GM19351 (cell line): Measurements from ENCODE around the gene SLC36A3.
"Not testable (repeated sequence)": the region's sequence is repeated elsewhere in the genome, so short reads cannot be mapped to it uniquely, and the experiment has no call there.

Experiments used
- ATAC-seq: cut with Tn5 transposase; IDR thresholded peaks from one replicate; pipeline ENCODE4 v1.9.1; 2021; ENCODE audit warnings: mild to moderate bottlenecking, moderate library complexity; ENCODE audit not compliant: unreplicated experiment

Gene SLC36A3

DNA sequence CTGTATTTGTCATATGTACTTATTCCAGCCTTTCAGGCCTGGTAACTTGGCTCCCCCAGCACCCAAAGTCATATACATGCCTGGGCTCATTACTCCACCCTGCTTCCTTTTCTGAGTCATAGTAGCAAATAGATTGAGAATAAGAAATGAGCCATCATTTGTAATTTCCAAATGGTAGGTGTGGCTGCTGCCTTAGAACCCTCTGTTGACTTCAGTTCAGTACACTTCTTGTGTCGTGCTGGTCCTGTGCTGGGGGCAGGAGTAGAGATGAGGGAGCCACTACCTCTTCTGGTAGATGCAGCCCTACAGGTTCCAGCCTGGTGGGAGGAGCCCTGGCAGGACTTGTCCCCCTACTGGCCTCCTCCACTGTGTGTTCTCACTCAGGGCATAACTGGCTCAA, 39.5 kb downstream of the SLC36A3 start:
- peak; percentile 62 for ATAC-seq

DNA sequence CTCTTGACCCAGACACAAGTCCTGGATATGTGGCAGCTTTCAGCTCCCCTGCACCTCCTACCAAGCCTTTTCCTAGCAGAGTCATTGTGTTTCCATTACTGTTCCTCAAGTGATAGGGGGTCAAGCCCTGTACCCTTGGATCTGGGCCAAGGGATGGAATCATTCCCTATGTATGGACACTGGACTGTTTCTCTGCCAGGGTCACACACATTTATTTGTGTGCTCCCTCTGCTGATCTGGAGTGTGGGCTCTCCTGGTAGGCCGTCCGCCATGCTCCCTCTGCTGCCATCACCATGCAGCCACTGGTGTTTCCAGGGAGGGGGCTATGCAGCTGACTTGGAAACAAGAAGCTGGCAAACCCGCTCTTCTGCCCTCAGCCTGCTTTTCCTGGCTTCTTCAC, 41.0 kb downstream of the SLC36A3 start:
- no peak for ATAC-seq

DNA sequence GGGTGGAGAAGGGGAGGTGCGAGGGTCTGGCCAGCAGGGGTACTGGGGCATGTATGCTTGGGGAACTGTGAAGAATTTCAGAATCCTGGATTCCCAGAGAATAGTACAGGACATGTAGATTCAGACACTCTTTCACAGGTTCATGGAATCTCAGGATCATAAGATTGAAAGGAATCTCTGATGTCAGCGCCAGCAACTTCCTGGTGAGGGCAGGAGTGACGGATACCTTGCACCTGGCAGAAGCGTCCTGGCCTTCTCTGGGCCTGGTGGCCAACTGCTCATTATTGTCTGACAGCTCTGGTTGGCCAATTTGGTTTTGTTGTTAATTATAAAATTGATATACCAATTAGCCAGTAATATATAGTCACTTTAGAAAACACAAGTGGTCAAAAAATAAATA, 43.6 kb downstream of the SLC36A3 start:
- ATAC-seq, result no peak

DNA sequence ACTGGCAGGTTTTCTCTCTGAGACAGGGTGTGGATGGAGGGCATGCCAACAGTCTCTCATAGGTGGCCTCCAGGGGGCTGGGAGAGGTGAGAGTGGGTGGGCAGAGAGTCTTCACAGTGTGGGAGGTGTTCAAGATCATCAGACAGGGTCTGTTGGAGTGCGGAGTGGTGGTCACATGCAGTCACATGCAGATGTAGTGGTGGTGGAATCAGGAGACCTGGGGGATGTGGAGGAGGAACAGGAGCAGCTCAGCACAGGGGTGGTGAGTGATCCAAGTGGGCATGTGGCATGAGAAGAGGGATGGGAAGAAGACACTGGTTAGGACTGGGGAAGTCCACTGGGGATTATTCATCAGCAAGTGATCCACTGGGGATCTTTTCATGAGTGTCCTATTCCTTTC, 44.8 kb downstream of the SLC36A3 start:
- ATAC-seq, result no peak

DNA sequence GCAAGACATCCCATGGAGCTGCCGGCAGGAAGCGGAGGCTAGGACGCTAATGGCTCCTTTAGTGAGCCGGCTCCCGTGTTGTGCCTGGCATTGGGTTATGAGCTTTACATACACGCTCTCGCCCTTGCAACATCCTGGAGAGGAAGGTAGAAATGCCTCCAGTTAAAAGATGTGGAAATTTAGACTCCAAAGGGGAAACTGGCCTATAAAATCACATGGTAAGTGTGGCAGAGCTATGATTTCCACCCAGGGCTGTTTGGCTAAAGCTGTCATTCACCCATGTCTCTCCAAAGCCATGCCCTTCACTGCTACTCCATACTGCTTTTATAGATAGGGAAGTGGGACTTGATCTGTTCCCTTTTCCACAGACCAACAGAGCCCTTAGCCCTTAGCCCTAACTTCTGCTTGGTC, 45.4 kb downstream of the SLC36A3 start:
- no peak for ATAC-seq

DNA sequence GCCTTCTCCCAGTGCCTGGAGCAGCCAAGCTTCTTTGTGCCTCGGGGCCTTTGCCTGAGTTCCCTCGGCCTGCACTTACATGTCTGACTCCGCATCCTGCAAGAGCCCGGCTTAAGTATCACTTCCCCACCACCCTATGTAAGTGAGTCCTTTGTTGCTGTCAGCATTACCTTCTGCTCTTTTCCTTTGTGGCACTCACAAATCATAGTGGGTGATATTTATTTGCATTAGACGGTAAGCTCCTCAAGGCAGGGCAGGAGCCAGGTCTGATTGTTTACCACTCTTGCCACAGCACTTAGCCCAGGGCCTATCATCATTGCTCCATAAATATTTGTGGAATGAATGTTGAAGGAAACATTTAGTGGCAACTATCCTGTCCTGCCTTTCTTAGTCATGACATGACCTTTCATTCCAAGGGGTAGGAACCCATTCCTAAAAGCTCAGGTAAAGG, 45.8 kb downstream of the SLC36A3 start:
- ATAC-seq, result peak; percentile 38

DNA sequence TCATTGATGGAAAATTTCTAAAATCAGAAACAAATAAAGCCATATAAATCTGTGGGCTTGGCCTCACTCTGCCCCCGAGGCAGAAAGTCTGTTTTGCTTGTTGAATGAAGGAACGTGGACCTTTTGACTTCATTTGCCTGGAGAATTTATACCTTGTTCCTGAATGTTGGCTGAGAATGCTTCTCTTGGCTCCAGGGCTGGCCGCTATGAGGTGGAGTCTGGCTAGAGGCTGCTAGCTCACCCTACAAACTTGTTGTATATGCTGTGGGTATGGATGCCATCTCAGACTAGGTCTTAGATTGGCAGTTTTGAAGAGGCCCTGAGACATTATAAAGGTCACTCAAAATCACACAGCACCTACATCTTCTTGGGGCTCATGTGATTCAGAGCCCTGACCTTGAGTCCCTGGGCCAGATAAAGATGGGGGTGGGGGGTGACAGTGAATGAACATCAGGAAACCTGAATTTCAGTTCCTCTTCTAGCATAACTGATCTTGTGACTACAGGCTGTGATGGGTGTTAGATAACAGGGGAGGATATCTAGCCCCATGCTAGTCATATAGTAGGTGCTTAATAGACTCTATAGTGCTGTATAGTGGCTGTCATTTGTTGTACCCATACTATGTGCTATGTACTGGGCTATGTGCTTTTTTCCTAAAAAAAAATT, 47.8 kb downstream of the SLC36A3 start:
- ATAC-seq, result peak; percentile 48

DNA sequence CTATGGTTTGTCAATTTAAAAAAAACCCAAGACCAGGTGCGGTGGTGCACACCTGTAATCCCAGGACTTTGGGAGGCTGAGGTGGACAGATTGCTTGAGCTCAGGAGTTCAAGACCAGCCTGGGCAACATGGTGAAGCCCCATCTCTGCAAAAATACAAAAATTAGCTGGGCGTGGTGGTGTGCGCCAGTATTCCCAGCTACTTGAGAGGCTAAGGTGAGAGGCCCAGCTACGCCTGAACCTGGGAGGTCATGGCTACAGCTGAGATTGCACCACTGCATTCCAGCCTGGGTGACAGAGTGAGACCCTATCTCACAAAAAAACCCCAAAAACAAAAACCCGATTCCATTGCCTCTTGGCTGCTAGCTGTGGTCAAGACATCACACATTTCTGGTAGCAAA, 48.6 kb downstream of the SLC36A3 start:
- ATAC-seq, result not testable (repeated sequence)

DNA sequence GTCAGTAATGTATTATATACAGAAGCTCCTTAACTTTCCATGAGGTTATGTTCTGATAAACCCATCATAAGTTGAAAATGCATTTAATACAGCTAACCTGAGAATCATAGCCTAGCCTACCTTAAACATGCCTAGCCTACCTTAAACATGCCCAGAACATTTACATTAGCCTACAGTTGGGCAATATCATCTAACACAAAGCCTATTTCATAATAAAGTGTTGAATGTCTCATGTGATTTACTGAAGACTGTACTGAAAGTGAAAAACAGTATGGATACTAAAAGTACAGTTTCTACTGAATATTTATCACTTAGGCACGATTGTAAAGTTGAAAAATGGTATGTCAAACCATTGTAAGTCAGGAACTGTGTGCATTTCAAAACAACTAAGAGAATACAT, 49.0 kb downstream of the SLC36A3 start:
- no peak for ATAC-seq

DNA sequence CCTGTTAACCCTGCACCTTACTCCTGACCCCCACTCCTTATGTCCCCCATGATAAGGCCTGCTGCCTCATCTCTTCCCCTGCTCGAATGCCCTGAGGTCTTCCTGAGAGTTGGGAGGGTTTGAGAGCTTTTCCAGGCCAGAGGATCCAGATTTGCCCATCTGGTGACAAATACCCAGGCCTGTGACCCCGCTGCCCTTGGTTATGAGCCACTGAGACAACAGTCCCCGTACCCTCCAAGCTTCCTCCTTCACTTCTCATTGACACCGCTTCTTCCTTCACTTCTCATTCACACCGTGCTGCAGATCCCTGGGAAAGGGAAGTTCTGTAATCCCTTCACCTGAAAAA, 50.0 kb downstream of the SLC36A3 start:
- ATAC-seq, result no peak

DNA sequence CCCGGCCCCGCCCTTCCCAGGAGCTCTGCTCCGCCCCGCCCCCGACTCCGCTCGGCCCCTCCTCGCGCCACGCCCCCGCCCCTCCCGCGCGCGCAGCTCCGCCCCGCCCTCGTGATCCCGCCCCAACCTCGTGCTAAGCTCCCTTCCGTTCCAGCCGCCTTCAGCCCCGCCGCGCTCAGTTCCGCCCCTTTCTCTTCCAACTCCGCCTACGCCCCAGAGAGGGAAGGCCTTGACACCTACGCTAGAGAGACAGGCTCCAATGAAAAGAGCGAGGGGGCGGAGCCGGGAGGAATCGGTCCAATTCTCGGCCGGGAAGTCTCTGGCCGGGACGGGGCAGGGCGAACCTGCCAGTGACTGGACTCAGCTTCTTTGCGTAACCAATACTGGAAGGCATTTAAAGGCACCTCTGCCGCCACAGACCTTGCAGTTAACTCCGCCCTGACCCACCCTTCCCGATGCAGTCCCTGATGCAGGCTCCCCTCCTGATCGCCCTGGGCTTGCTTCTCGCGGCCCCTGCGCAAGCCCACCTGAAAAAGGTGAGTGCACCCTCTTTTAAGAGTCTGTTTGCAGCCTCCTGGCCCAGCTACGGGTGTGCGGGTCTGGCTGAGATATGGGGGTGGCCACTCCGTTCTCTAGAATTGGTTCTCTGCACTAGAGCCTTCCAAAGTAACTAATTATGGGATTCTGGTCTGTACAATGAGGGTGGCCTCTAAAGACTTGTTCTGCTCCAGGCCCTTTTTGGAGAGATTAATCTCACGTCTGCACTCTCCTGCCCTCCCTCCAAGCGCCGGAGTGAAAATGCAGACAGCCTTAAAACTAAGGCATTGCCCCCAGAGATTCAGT, 50.6 kb downstream of the SLC36A3 start, which contains the start of gene GM2A:
TSS of gene GM2A (plus strand) at position 424 of the 843 bp plus-strand sequence. CDS start at position 456, 32 bp downstream.
- peak; percentile 67 for ATAC-seq

DNA sequence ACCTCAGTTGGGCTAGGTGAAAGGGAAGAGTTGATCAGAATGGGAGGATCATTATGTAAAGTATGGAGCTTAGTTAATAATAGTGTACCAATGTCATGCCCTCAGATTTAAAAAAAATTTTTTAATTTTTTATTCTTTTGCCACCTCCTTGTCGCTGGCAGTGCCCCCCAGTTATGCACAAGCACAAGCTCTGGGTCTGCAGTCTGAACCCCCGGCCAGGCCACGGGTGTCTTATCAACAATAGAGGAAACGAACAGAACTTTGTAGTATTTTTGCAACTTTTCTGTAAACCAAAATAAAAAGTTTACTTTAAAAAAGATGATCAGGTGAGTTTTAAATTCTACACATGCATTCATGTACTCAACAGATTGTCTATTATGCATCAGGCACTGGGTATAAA, 51.9 kb downstream of the SLC36A3 start:
- no peak for ATAC-seq

DNA sequence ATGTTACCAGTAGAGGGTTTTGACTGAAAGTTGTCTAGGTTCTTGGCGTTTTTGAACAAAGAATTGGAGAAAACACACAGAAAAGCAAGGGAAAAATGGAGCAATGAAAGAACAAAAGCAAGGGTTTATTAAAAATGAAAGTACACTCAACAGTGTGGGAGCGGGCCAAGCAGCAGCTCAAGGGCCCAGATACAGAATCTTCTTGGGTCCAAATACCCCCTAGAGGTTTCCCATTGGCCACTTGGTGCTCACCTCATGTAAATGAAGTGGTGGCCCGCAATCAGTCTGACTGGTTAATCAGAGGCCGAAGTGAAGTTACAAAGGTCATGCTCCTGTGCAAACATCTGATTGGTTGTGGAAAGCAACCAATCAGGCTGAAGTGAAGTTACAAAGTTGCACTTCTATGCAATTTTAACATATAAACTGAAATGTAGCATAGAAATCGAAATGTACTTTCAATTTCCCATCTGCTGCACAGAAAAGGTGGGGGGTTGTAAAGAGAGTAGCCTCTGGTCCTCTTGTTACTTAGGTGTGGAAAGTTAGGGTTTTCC, 52.5 kb downstream of the SLC36A3 start:
- ATAC-seq, result no peak

DNA sequence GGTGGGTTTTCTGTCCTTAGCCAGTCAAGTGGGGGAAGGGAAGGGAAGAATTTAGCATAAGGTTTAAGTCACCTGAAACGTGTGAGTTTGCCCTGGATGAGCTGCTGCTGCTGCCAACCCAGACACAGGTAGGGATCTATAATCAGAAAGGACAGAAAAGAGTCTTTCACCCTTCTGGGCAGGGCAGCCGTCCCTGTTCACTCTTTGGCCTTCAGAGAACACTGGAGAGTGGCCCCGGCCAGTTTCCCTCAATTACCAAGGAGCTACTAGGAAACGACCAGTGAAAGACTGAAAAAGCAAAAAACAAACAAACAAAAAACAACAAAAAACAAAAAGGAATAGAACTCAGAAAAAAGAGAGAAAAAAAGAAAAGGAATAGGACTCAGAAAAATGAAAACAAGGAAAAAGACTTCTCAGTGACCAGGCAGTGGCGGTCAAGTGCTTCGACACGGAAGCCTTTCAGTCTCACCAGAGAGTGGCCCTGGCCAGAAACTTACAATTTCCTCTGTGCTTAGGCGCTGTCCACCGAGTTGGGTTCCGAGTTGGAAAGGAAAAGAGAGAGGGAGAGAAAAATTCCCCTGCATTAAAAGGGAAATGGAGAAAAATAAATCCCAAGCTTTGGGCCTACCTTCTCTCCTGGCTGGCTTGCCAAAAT, 53.1 kb downstream of the SLC36A3 start:
- no peak for ATAC-seq

DNA sequence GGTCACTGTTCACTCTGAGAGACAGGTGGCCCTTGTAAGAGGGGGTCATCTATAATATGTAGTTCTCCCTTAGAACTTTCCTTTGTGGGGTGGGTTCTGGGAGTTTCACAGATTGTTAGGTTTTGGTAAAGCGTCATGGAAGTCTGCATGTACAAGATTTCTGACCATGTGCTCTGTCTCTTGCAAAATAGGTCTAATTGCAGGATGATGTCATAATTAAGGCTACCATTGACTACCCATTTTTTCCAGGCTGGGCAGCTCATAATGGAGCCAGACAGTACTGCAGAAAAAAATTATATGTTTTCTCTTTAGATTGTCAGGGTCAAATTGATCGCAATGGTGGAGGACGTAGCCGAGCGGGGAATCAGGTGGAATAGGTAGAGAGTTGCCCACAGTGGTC, 54.3 kb downstream of the SLC36A3 start:
- no peak for ATAC-seq

DNA sequence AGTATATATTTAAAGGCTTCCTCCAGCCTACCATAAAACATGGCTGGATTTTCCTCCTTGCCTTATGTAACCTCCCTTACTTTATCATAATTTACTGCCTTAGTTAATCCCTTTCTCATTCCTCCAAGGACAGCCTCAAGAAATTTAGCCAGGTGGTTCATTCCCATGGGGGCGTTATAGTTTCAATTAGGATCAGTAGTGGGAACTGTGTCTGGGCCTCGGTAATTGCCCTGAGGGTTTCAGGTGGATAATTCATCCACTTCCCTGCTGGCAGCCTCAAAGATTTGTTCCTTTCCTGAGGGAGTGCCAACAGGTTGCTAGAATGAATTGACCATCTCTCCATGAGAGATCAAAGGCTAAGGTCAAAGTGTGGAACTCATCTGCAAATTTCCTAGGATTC, 54.9 kb downstream of the SLC36A3 start:
- no peak for ATAC-seq

DNA sequence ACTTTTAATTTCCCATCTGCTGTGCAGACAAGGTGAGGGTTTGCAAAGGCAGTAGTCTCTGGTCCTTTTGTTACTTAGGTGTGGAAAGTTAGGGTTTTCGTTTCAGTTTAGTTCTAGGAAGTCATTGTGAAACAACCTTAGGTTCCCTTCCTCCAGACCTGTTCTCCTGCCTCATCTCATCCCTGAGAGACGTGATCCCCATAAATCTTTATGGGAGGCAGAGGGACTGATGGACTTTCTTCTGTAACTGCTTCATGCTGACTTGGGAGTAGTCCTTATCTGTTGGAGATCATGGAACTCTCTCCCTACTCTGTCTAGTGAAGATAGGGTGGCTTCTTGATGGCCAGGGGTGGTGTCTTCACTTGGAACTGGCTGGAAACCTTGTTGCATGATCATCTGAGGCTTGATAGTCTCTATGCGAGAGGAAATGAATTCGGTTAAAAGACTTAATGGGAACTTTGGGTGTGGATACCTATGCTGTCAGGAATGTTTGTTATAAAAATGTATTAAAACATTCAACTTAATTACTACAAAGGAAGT, 57.8 kb downstream of the SLC36A3 start:
- ATAC-seq, result no peak

DNA sequence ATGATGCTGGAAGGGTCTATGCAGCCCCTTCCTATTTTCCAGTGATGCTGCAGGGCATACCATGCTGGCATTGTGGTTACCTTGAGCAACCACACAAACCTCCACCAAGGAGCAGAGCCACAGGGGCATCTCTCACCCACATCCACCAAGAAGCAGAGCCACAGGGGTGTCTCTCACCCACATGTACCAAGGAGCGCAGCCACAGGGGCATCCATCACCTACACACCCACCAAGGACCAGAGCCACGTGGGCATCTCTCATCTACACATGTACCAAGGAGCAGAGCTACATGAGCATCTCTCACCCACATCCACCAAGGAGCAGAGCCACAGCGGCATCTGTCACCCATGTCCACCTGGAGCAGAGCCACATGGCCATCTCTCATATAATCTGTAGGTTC, 59.4 kb downstream of the SLC36A3 start:
- no peak for ATAC-seq

DNA sequence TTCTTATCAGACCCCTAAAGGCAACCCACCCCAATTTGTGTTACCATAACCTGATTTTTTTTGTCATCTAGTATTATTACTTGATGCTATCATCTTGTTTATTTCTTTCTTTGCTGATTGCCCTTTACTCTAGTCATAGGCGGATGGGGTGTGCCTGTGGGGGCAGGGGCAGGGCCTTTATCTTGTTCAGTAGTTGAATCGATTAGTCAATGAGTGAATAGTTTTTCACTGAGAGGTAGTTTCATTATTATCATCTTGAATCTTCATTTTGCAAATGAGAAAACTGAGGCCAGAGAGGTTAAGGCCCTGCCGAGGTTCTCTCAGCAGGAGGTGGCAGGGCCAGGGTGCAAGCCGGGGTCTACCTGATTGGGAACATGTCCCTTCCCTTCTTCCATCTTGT, 60.0 kb downstream of the SLC36A3 start:
- no peak for ATAC-seq

DNA sequence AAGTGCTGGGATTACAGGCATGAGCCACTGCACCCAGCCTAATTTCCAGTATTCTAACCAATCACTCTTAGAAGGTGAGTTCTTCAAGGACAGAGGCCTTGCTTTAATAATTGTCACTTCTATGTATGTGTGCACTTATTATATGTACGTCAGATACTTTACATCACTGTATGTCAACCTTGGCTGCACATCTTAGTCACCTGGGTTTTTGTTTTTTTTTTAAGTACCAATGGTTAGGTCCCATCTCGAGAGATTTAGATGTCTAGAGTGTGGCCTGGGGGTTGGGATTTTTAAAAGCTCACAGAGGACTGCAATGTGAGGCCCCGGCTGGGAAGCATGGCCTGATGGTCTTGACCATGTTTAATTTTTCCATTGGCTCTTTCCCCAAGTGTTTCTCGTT, 60.4 kb downstream of the SLC36A3 start:
- ATAC-seq, result no peak

DNA sequence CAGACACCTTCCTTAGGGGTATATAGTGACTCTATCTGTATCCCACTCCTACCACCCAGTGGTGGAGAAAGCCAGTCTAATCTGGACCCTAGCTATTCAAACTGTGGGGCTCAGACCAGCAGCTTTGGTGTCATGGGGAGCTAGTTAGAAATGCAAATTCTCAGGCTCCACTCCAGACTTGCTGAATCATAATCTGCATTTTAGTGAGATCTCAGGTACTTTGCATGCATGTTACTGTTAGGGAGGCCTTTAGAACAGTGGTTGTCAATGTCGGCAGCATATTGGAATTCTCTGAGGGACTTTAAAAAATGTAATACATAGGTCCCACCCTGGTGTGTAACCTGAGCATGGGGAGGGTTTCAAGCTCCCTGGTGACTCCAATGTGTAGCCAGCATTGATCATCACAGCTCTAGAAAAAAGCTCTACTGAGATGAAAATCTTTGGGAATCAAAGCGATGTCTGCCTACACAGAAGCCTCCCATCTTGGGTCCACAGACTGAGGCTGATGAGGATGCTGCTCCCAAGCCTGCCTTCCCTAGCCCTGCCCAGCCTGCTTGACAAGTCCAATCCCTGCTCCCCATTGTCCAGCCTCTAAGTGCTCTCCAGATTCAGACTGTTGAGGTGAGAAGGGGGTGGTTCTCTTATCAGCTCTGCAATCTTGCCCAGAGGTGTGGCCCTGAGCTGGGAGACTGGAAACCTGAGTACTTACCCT, 62.5 kb downstream of the SLC36A3 start:
- ATAC-seq, result peak; percentile 32
